ENCODE results near the gene MGLL. TPM values are rescaled to one million over a fixed set of nuclear protein-coding genes. Genes with fewer than 3 reads are reported as not detected.

MGLL gene
- total and polyA plus RNA-seq, 12 donors, result 1.9 to 48.1 (median 33.3) TPM

GRCh38 chr3:127802606-127803005, 19.7 kb downstream of the MGLL start:
- no peak for TF ChIP-seq CTCF (IDR thresholded peaks at IDR 0.05)
- TF ChIP-seq POLR2A (IDR thresholded peaks at IDR 0.05), result no peak
- no peaks in the 10 kb centered on the region for H3K36me3 ChIP-seq (replicated peaks in 1 of 2)
- intact Hi-C loops (cut with DNase I), result no loop called here
- no peak overlapping the region for H3K27ac ChIP-seq
- no peaks in the 10 kb centered on the region for H3K9me3 ChIP-seq (replicated peaks in 1 of 3)
- H3K4me1 ChIP-seq (replicated peaks in 1 of 2), result no peaks in the 10 kb centered on the region
- 93 to 95% (median 94%) methylated on average over 6 of the region's 6 CpGs for WGBS, 4 donors
- DNase-seq, result no peak
- H3K4me3 ChIP-seq, result no peak overlapping the region
- no peaks in the 10 kb centered on the region for H3K27me3 ChIP-seq

GRCh38 chr3:127801731-127802313, 20.5 kb downstream of the MGLL start:
- no peaks in the 10 kb centered on the region for H3K9me3 ChIP-seq (replicated peaks in 1 of 3)
- TF ChIP-seq CTCF (IDR thresholded peaks at IDR 0.05) (no peak), POLR2A (IDR thresholded peaks at IDR 0.05) (no peak)
- H3K27me3 ChIP-seq, result no peaks in the 10 kb centered on the region
- H3K4me3 ChIP-seq, result no peak overlapping the region
- no peak for DNase-seq
- H3K36me3 ChIP-seq (replicated peaks in 1 of 2), result no peaks in the 10 kb centered on the region
- intact Hi-C loops (cut with DNase I), result no loop called here
- H3K27ac ChIP-seq, result no peak overlapping the region
- no peaks in the 10 kb centered on the region for H3K4me1 ChIP-seq (replicated peaks in 1 of 2)
- WGBS, 4 donors, result 91 to 100% (median 92%) methylated on average over 2 to 3 of the region's 3 CpGs; no CpG with 5 or more reads in 1 of the 4 donors

GRCh38 chr3:127800508-127800907, 21.8 kb downstream of the MGLL start:
- H3K27ac ChIP-seq, result no peak overlapping the region
- no peaks in the 10 kb centered on the region for H3K36me3 ChIP-seq (replicated peaks in 1 of 2)
- intact Hi-C loops (cut with DNase I), result no loop called here
- DNase-seq, result no peak
- TF ChIP-seq POLR2A (IDR thresholded peaks at IDR 0.05) (no peak), CTCF (IDR thresholded peaks at IDR 0.05) (no peak)
- no peaks in the 10 kb centered on the region for H3K9me3 ChIP-seq (replicated peaks in 1 of 3)
- 78 to 90% (median 81%) methylated on average over 2 of the region's 2 CpGs for WGBS, 4 donors
- no peaks in the 10 kb centered on the region for H3K27me3 ChIP-seq
- H3K4me1 ChIP-seq (replicated peaks in 1 of 2), result no peaks in the 10 kb centered on the region
- H3K4me3 ChIP-seq, result no peak overlapping the region

- intact Hi-C loops (cut with DNase I), result no loop called here
- Histone ChIP-seq H3K36me3 (replicated peaks in 1 of 2) (no peaks in the 10 kb centered on the region), H3K27ac (no peak overlapping the region)
Measured at GRCh38 chr3:127799476-127800222, 22.7 kb downstream of the MGLL start.

More at GRCh38 chr3:127799476-127800222, 22.7 kb downstream of the MGLL start:
- no peak for TF ChIP-seq POLR2A (IDR thresholded peaks at IDR 0.05)
- TF ChIP-seq CTCF (IDR thresholded peaks at IDR 0.05), result no peak
- Histone ChIP-seq H3K9me3 (replicated peaks in 1 of 3) (no peaks in the 10 kb centered on the region), H3K4me1 (replicated peaks in 1 of 2) (no peaks in the 10 kb centered on the region), H3K27me3 (no peaks in the 10 kb centered on the region), H3K4me3 (no peak overlapping the region)
- DNase-seq, result no peak
- 65 to 91% (median 79%) methylated on average over 6 of the region's 6 CpGs for WGBS, 4 donors
